UCSD-AML1 (cell line): ENCODE data around the gene LRIT1.
"Not testable (repeated sequence)": the region's sequence is repeated elsewhere in the genome, so short reads cannot be mapped to it uniquely, and the experiment has no call there.

Experiments
- DNase-seq: peaks from one replicate; lab custom pipeline; 2025; ENCODE audit not compliant: unreplicated experiment; lab: John Stamatoyannopoulos, UW

Gene LRIT1, protein sequence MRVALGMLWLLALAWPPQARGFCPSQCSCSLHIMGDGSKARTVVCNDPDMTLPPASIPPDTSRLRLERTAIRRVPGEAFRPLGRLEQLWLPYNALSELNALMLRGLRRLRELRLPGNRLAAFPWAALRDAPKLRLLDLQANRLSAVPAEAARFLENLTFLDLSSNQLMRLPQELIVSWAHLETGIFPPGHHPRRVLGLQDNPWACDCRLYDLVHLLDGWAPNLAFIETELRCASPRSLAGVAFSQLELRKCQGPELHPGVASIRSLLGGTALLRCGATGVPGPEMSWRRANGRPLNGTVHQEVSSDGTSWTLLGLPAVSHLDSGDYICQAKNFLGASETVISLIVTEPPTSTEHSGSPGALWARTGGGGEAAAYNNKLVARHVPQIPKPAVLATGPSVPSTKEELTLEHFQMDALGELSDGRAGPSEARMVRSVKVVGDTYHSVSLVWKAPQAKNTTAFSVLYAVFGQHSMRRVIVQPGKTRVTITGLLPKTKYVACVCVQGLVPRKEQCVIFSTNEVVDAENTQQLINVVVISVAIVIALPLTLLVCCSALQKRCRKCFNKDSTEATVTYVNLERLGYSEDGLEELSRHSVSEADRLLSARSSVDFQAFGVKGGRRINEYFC

DNA sequence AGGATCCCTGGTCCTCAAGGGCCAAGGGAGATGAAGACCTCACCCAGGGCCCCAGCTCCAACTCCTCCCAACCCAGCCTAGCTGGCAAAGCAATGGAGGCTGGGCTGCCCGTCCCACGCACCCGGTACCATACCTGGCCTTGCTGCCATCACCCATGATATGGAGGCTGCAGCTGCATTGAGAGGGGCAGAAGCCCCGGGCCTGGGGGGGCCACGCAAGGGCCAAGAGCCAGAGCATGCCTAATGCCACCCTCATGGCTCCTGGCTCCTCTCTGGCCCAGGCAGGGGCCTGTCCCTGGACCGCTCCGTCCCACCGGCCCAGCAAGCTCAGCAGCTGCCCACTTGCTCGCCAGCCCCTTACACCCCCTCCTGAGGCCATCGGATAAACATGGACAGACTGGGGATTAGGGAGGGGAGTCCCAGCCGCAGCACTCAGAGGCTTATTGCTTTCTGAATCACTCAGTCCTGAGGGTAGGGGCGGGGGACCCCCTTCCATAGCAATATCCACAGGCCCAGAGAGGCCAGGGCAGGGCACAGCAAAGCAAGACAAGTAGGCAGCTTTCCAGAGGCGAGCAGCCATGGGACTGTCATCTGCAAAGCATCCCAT is at the start of gene LRIT1:
TSS of gene LRIT1 (minus strand) at position 362 of the 606 bp plus-strand sequence. CDS start at position 255, 107 bp downstream.
- DNase-seq: no peak

DNA sequence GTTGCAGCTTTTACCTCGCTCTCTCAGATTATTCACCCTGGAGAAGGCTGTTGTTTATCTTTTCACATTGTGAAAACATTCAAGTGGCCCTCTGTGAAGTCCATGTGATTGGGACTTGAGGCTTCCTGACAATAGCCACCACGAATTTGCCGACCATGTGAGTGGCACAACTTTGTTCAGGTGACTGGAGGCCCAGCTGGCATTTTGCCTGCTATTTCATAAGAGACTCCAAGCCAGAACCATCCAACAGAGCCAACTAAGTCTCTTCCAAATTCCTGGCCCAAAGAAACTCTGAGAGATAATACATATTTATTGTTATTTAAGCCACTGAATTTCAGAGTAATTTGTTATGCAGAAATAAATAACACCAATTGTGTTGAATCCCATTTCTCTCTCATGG is 48.9 kb upstream of the LRIT1 start:
- DNase-seq: no peak

DNA sequence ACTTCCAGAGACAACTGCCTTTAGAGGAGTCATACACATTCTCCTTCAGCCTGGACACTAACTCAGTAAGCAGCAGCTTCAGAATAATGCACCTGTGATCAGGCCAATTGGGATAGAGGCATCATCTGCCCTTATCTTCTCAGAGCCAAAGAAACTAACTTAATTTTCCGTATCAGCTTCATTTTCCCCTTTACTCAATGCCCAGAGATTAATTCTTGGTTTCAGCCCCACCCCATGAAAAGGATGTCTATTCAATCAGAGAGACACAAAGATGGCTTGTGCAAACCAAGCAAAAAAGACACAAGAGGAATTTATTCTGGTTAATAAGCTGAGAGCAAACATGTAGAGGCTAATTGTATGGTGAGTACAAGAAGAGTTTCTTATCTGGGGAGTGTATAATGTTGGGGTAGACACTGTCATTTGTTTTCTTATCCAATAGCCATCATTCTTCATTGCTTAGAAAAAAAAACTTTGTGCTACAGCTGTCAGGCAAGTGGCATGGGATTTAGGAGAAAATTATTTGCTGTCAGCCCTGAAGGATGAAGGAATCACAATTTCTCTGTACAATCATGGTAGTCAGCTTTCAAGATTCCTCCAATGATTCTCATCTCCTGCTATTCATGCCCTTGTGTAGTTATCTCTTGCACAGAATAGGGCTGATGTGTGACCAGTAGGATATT is 48.3 kb upstream of the LRIT1 start:
- no peak for DNase-seq

DNA sequence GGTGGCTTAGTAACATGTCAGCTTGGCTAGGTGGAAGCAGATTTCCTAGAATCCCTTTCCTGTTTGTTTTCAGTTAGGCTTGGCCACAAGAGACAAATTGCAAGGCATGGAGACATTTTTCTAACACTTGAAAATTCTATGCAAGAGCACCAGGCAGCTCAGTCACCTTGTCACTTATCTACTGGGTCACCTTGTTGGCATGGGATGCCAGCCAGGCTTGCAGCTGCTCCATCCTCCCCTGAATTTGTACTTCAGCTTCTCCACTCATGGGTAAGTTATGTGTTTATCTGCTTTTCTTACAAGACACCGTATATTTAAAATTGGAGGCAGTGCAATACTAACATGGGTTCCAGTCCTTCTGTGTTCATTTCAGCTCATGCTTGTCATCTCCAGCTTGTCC is 46.8 kb upstream of the LRIT1 start:
- DNase-seq: no peak

DNA sequence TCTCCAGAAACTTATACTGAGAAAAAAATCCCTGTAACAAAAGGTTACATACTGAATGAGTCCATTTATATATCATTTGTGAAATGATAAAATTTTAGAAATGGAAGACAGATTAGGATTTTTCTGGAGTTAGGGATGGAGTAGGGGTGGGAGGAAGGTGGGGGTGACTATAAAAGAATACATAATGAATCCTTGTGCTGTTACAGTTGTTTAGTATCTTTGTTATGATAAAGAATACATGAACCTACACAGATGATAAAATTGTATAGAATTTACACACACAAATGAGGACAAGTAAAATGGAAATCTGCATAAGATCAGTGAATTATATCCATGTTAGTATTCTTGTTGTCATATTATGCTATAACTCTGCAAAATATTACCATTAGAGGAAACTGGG is 45.3 kb upstream of the LRIT1 start:
- no peak for DNase-seq

DNA sequence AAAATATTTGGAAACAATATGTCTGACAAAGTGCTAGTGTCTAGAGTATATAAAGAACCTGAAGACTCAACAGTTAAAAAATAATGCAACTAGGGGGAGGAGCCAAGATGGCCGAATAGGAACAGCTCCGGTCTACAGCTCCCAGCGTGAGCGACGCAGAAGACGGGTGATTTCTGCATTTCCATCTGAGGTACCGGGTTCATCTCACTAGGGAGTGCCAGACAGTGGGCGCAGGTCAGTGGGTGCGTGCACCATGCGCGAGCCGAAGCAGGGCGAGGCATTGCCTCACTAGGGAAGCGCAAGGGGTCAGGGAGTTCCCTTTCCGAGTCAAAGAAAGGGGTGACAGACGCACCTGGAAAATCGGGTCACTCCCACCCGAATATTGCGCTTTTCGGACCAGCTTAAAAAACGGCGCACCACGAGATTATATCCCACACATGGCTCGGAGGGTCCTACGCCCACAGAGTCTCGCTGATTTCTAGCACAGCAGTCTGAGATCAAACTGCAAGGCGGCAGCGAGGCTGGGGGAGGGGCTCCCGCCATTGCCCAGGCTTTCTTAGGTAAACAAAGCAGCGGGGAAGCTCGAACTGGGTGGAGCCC is 38.6 kb upstream of the LRIT1 start:
- DNase-seq: not testable (repeated sequence)

DNA sequence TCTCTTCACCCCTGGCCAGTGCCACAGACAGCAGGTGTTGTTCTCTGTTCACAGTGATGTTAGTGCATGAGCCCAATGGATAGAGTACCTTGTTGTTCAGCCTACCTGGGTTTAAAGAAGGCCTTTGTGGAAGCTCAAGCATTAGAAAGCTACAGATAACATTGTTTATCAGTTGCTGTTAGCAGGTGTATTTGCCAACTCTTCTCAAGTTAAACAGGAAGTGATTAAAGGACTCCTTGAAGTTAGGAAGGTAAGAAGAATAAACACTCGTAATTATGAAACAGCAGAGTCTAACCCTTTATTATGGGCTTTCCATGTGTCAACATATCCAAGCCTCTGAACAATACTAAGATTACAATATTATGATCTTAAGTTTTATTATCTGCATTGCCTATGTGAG is 29.4 kb upstream of the LRIT1 start:
- no peak for DNase-seq

DNA sequence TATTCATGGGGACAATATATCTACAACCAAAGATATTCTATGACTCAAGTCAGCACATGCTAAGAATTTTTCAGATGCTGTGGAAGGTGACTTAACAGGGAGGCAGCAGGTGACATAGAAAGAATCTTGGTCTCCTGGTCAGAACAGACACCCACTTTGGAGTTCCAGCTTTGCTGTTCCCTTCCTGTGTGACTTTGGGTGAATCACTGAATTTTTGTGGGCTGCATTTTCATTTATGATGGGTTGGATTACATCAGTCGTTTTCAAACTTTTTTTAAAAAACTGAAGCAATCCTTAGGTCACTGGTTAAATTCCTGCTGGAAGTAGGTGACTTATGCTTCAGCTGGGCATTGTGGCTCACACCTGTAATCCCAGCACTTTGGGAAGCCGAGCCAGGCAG is 28.4 kb upstream of the LRIT1 start:
- no peak for DNase-seq

DNA sequence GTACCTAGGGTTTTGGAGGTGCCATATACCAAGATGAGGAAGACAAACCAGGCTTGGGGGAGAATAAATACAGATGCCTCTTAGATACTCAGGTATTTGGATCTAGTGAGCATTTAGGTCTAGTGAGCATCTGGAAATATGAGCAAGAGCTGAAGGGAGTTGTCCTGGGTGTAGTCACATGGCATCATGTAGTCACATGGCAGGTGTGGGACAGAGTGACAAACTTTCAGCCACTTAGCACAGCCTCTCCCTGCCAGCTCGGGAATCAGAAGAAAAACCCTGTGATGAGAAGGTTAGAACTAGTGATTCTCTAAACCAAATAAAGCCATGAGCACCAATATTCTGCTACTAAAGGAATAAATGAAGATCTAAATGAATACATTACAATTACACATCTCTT is 27.8 kb upstream of the LRIT1 start:
- DNase-seq: no peak

DNA sequence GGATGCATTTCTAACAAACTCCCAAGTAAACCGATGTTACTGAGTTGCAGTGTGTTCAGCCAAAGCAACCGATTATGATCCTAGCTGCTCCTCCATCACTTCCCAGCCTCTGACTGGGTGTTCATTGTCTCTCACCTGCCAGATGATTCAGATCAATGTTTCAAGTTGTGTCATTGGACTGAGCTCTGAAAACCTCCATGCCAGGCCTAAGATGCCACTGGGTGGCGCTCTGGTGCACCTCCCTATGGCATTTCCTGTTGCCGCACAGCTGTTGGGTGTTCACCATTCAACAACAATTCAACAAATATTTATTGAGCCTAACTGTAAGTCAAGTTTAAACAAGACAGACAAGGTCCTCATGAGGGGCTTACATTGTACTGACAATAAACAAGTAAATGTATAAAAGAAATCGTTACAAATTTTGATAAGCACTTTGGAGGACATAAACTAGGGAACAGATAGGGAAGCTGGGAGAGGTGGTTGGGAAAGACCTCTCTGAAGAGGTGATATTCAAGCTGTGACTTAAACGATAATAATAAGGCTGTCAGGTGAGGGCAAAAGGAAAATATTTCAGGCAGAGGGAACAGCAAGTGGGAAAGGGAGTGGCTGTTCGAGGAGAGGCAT is 26.3 kb upstream of the LRIT1 start:
- peak; percentile 67 for DNase-seq

DNA sequence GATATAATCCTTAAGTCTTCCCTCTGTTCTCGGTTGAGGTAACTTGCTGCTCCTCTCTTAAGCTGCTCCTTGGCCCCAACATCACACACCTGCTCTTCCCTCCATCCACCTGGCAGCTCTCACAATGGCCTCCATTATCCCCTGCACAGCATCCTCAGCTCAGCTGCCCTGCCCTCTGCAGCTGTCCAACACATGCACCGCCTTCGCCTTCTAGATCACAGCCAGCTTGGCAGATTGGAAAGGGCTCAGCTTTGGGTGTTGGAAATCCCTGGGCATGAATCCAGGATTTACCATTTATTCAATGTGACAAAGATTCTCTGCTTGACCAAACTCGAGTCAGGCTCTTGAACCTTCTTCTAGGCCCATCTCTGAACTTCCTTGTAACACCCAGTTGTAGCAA is 24.1 kb upstream of the LRIT1 start:
- DNase-seq: no peak

DNA sequence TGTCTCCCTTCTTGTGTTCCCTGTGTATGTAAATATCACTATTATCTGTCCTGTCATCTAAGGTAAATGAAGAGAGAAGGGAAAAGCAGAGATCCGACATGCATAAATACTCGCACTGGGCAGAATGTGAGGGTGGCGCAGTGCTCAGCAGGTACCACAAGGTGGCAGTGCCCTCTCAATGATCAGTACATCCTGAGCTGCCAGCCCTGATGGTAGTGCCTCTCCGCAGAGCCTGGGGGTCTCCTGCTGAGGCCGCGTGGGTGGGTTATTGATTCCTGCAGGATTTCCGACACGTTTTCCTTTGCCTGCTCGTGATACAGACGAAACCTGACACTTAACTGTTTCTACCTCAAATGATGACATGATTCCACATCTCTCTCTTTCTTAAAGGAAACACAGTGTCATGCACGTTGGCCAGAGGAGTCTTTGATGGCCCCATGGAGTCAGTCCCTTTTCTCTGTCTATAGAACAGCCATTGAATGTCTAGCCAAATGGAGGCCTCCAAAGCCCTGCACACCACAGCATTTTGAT is 23.3 kb upstream of the LRIT1 start:
- DNase-seq: peak; percentile 64

DNA sequence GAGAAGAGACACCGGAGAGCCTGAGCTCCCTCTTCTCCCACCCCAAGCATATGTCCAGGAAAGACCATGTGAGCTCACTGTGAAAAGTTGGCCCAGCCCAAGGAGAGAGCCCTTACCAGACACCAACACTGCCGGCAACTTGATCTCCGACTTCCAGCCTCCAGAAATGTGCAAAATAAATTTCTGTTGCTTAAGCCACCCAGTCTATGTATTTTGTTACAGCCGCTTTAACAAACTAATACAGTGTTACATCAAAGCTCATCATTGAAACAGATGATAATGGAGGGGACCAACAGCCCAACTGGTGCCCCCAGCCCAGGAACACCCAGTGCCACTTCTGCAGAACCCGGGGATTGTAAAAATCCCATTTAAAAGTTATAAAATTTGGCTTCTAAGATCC is 22.4 kb upstream of the LRIT1 start:
- DNase-seq: no peak

DNA sequence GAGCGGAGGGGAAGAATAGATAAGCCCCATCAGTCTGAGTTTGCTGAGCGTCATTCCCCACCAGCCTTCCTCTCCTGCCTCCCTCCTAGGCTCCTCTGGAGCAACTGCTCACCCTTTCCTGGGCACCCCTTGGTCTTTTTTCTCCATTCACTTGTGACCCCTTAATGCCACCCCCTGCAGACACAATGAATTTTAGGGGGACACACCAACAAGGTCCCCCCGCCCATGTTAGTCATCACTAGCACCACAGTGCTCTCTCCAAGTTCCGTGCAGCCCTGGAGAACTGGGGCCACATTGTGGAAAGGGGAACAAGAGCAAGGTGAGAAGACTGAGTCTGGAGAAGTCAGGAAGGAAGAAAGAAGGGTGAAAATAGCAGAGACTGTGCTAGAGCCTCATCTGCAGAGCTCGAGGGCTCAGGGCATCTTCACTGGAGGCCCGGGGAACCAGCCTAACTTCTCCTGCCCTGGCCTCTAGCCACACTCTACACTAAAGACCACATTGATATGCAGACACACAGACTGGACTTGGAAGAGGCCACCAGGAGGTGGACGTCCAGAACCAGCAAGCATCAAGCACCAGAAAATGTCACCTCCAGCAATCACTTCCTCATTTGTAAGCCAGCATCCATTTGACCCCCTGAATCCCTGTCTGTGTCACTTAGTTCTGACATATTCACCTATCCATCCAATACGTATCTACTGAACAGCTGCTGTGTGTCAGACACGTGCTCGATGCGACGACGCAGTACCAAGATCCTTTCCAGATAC is 21.0 kb upstream of the LRIT1 start:
- no peak for DNase-seq

DNA sequence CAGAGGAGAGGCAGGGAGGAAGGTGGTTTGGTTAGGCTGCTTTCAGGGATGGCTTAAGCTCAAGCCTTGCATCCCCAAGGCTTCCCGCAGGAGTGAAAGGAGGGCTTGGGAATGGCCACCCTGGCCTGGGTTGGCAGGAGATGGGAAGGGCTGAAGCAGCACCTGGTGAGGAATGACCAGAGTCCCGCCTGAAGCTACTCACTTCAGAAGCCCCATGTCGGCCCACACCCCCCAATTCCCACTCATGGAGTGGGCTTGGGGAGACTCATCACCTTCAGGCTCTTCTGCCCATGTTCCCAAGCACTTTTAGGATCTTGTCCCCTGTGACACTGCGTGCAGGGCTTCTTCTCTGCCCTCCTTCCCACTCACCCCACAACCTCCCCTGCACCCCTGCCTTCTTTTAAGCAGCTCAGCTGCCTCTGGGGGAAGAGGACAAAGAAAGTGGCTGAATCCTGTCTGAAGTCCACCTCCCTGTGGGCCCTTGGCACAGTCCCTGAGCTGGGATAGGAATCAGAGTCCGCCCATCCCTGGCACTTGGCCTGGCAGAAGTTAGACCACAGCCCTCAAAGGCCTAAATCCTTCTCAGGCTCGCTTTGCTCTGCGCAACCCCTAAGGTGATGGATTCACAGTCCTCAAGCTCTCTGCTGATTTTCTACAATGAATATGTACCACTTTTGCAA is 20.0 kb upstream of the LRIT1 start:
- DNase-seq: no peak

DNA sequence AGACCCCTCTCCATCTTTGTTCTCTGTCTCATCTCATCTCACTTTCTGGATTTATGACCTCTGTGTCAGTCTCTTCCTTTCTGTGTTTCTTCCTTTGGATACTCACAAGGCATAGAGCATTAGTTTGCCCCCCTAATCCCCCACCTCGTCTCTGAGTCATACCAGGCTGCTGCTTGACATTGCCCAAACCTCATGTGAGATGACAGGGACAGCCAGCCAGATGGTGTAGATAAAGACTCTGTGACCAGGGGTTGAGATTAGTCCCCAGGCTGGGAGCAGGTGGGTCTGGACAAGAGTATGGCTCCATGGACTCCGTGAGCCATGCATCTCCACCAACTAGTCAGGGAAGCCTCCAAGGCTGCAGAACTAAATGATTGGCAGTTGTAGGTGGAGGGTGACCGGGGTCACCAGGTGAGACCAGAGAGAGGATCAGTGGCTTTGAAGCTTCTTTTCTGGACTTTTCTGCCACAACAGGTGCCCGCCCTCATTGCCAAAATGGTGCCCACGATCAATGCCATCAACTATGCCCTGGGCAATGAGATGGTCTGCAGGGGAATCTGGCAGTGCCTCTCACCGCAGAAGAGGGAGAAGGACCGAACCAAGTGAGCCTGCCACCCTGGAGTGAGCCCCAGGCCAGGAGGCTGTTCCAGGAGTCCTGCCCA is 16.8 kb upstream of the LRIT1 start:
- DNase-seq: no peak

DNA sequence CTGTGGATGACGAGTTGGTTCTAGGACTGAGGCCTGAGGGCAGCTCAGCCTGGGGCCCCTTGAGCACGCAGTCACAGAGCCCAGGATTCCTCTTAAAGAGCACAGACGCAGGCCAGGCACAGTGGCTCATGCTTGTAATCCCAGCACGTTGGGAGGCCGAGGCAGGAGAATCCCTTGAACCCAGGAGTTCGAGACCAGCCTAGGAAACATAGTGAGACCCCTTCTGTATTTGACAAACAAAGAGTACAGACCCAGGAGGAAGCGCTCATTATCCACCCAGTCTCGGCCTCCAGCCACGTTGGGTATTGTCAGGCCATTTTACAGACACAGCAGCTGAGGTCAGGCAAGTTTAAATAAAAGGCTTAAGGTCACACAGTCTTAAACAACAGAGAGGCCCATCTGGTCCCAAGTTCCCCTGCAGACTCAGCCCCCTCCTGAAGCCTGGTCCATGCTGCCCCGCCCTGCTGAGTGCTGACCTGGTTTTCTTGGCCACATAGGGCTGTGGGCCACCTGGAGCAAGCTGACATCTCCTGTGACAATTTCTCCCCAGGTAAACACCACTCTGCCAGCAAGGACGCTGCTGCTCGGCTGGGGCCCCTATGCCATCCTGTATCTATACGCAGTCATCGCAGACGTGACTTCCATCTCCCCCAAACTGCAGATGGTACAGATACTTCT is 16.1 kb upstream of the LRIT1 start:
- no peak for DNase-seq
